GM18511 (cell line): ENCODE results near the gene ACSF3.

Experiments used
- ATAC-seq: cut with Tn5 transposase; IDR thresholded peaks from one replicate; pipeline ENCODE4 v1.9.1; 2021; ENCODE audit warnings: mild to moderate bottlenecking, moderate library complexity; ENCODE audit not compliant: unreplicated experiment

ACSF3 gene

GRCh38 chr16:89171216-89172170 is 77.8 kb downstream of the ACSF3 start, which contains the start of gene CDH15:
Gene CDH15, plus strand, starts transcription at chr16:89171748. Its CDS starts 84 bp downstream, at chr16:89171832.
- ATAC-seq: peak; percentile 81

- ATAC-seq: no peak
Measured at GRCh38 chr16:89172171-89172527, 78.5 kb downstream of the ACSF3 start.

DNA sequence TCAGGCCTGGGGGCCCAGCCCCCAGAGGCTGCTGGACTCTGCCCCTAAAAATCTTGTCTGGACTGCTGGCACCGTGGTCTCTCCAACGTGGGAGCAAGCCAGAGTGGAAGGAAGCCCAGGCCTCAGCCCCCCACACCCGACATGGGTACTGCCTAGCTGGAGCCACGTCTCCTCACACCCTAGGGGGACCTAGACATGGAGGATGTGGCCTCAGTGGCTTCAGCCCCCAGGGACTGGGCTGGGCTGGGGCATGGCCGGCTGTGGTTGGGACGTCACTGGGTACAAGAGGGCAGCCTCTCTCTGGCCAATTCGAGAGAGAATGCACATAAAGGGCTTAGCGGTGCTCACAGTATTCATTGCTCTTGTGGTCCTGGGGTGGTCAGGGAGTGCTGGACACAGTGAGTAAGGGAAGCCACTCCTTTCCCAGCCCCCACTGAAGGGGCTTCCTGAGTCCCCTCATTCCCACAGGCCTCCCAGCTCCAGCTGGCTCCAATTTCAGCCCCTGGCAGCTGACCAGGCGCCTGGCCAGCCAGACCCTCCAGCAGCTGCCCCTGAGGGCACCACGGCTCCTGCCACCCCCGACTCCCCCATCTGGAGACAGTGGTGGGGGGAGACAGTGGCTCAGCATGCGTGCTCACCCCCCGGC is 79.0 kb downstream of the ACSF3 start:
- ATAC-seq: no peak

GRCh38 chr16:89173174-89173921 is 79.7 kb downstream of the ACSF3 start:
- ATAC-seq: no peak

DNA sequence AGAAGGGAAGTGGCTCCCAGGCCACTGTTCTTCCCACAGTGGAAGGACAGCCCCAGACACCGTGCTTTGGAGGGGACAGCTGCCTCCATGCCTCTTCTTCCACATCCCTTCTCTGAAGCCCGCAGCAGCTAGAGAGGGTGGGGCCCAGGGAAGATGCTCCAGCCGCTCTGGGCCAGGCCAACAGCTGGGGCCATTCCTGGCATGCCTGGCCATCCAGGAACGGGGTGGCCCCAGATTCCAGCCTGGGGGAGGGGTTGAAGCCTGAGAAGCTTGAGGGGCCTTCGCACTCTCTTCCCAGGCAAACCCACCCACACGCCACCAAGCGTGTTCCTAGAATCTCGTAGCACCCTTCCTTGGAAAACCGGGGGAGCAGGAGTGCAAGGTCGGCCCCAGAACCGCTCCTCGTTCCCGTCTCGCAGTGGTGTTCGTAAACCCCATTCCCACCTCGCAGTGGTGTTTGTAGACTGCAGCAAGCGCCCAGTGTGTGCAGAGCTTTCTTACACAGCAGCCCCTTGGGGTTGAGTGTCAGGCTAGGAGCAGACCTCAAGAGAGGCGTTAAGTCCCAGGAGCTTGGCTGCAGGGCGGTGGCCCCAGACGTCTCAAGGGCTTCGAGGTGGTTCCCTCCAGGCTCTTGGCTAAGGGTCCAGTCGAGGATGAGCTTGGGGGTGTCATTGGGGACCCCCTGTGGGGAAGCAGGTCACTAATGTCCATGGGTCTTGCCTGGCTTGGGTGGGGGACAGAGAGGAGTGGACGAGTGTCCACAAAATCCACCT is 80.6 kb downstream of the ACSF3 start:
- ATAC-seq: no peak

DNA sequence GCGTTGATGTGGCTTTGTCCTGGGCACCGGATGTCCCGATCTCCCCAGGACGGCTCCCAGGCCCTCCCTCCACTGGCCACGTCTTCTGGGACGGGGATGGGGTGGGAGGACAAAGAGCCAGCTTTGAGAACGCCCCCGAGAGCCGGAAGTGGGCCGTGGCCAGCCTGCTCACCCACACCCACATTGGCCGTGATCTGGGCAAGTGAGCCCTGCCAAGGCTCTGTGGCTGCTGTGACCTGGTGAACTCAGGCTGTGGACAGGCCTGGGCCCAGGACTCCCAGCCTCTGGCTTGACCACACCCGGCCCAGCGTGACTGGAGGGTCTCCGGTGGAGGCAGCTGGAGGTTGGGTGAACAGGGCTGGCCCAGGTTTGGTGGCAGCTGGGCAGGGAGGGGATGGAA is 81.2 kb downstream of the ACSF3 start:
- no peak for ATAC-seq

DNA sequence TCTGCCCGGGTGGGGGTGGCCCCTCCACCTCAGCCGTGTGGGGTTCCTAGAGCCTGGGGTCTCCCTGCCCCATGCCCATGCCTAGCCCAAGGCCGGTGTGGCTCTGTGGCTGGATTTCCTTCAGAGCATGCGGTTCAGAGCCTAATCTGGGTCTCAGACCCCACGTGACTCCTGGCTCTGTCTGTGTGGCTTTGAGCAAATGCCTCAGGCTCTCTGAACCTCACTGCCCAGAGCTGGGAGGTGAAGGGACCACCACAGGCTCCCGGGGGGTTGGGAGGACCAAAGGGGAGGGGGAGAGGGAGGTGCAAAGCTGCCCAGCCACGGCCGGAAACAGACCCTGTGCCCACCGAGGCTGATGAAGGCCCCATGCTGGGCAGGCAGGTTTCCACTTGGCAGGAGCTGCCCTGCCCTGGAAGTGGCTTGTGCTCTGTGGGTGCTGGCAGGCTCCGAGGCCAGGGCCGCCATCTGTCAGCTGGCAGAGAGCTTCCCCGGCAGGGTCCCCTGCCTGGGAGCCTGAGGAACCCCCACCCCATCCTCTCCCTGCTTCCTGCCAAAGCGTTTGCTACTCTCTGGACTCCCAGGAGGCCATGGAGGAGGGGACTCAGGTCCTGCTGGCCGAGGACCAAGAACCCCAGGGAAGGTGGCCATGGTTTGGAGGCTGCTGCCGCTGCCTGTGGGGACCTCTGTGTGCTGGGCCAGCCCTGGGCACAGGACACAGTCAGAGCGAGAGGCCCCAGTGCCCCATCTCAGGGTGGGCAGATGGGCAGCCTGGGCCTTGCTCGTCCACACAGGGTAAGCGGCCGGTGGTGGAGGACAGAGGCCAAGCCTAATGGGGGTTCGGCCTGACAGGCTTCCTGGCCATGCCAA is 81.9 kb downstream of the ACSF3 start:
- ATAC-seq: no peak

- no peak for ATAC-seq
Measured at GRCh38 chr16:89176147-89176690, 82.6 kb downstream of the ACSF3 start.

- ATAC-seq: no peak
Measured at GRCh38 chr16:89176717-89177116, 83.1 kb downstream of the ACSF3 start.

GRCh38 chr16:89177501-89177900 is 83.8 kb downstream of the ACSF3 start:
- ATAC-seq: no peak

GRCh38 chr16:89178453-89179147 is 84.9 kb downstream of the ACSF3 start:
- ATAC-seq: no peak

DNA sequence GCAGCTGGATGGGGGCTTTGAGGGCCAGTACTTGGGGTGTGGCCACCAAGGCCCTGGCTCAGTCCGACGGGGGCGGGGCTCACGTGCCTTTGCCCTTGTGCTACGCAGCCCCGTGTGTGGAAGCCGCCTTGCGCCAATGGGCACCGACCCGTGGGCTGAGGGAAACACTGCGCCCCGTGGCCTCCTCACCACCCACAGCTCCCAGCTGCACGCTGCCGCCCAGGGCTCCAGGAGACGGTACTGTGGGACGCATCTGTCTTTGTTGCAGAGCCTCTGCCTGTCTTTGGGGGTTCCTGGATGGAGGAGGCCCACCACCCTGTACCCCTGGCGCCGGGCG is 85.5 kb downstream of the ACSF3 start:
- no peak for ATAC-seq

DNA sequence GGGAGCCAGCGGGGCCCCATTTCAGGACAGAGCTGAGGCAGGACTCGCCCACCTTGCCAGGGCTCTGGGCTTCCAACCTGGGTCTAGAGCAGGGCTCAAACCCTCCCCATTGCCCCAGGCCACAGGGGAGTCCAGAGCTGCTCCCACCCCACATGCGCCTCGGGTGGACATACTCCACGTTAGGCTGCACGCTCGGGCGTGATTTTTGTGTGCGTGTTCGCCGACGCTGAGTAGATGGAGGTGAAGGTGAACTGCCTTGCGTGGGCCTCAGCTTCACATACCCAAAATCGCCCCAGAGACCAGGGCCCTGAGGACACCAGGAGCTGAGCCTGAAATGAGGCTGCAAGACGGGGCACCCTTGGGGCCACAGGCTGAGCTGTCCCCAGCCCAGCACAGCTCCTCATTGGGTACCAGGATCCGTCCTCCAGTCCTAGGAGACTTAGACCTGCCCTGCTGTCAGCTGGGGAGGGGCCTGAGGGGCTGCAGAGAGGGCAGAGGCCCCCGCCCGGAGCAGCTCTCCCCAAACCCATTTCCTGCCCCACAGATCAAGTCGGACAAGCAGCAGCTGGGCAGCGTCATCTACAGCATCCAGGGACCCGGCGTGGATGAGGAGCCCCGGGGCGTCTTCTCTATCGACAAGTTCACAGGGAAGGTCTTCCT is 86.1 kb downstream of the ACSF3 start:
- no peak for ATAC-seq

DNA sequence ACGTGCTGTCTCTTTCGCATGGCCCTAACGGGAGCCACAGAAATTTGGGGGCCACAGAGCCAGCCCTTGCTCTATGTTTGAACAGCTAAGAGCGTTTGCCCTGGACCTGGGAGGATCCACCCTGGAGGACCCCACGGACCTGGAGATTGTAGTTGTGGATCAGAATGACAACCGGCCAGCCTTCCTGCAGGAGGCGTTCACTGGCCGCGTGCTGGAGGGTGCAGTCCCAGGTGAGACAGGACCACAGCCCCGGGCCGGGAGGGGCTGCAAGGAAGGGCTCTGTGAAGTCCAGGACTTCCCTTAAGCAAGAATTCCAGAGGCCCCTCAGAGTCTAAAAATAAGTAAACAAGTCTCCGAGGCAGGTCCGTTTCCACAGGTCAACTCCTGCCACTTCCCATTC is 89.8 kb downstream of the ACSF3 start:
- ATAC-seq: no peak

- ATAC-seq: no peak
Measured at GRCh38 chr16:89183975-89184676, 90.5 kb downstream of the ACSF3 start.

DNA sequence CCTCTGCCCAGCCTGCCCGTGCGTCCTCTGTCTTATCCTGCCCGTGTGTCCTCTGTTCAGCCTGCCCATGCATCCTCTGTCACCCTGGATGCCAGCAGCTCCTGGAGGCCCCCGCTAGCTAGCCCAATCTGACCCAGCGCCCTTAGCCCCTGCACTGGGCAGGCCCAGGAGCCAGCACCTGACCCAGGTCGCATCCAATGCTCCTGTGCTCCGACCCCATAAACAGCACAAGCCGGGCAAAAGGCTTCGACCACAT is 91.0 kb downstream of the ACSF3 start:
- ATAC-seq: no peak

- ATAC-seq: no peak
Measured at GRCh38 chr16:89184933-89185794, 91.5 kb downstream of the ACSF3 start.
